Activated CD8-positive, alpha-beta memory T cell treated with anti-CD3 and anti-CD28 coated beads, Interleukin-2, amount 10 ng/mL, durations not matched to agents 7 days and 5 days (primary cell): ENCODE measurements around the gene ADISSP. TPM values are rescaled to one million over a fixed set of nuclear protein-coding genes. Genes with fewer than 3 reads are reported as not detected.
A peak's percentile ranks its signal among the peaks of the same experiment; 100 is the strongest.

ENCODE experiments used
- ATAC-seq: fragments of 150-1000 bp; cut with Tn5 transposase; one replicate; pipeline ENCODE4 v1.10.0; 2021; ENCODE audit warnings: moderate library complexity
- CTCF ChIA-PET: fragments of 350-600 bp; sonication (Branson Sonifier 250); formaldehyde crosslinking; loops from one replicate; lab custom pipeline; 2021; ENCODE audit warnings: antibody characterized with exemption; lab: Charles Lee
- DNase-seq: peaks from one replicate; pipeline ENCODE4 v3.0.0-alpha.2; 2020
- H3K27ac Mint-ChIP-seq: one replicate; pipeline ENCODE4 v1.8.0; 2021; ENCODE audit warnings: mild to moderate bottlenecking, mixed read lengths
- H3K27me3 Mint-ChIP-seq: one replicate; pipeline ENCODE4 v1.8.0; 2021; ENCODE audit warnings: mixed read lengths
- H3K36me3 Mint-ChIP-seq: one replicate; pipeline ENCODE4 v1.8.0; 2021; ENCODE audit warnings: mild to moderate bottlenecking, mixed read lengths
- H3K4me1 Mint-ChIP-seq: one replicate; pipeline ENCODE4 v1.8.0; 2021; ENCODE audit warnings: mixed read lengths
- H3K4me3 Mint-ChIP-seq: one replicate; pipeline ENCODE4 v1.8.0; 2021; ENCODE audit warnings: mild to moderate bottlenecking, moderate library complexity, mixed read lengths
- H3K9me3 Mint-ChIP-seq: one replicate; pipeline ENCODE4 v1.8.0; 2022; ENCODE audit warnings: low read depth, mixed read lengths
- total RNA-seq, 2 experiments: library from RNA; stranded (reverse); gene quantifications; one replicate each; pipeline ENCODE4 v1.2.3, GENCODE V29; 2021

ADISSP gene
- total RNA-seq, 2 experiments from 2014 or later: 32.5 to 37.0 TPM

- Mint-ChIP-seq H3K4me1 (peaks cover 7% of the 10 kb centered on the region), H3K27me3 (peaks cover 4% of the 10 kb centered on the region), H3K9me3 (no peaks in the 10 kb centered on the region), H3K4me3 (no peak overlapping the region), H3K36me3 (peaks cover 1% of the 10 kb centered on the region), H3K27ac (no peak overlapping the region)
- CTCF ChIA-PET: interaction anchor here (1.3 to 9.0 kb wide), 3 partner anchors 12 to 101 kb away, joined by 3 to 80 read pairs (median 38); partner anchors contain the start of gene ADISSP
- ATAC-seq: no peak
- DNase-seq: no peak
Measured at GRCh38 chr20:3755269-3755668, 12.3 kb downstream of the ADISSP start.

DNA sequence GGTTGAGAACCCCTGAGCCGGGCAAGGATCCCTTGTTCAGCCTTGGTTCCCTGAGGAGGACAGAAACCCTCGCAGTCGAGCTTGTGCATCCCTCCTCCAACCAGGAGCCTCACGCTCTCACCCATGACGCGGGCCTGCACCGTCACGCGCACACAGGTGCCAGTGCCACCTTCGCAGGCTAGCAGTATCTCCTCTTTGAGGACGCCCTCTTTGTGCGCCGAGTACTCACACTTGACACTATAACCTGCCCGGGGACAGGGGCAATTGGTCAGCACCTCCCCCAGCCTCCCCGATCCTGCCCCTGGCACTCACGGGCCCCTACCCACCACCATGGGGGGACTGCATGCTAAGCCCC lies 13.3 kb downstream of the ADISSP start:
- CTCF ChIA-PET: interaction anchor here (1.3 to 9.0 kb wide), 4 partner anchors 9 to 102 kb away, joined by 3 to 80 read pairs (median 22); partner anchors contain the start of gene ADISSP
- H3K36me3 Mint-ChIP-seq: peaks cover 1% of the 10 kb centered on the region
- ATAC-seq (no peak), DNase-seq (no peak)
- no peaks in the 10 kb centered on the region for H3K9me3 Mint-ChIP-seq
- no peak overlapping the region for H3K27ac Mint-ChIP-seq
- H3K4me1 Mint-ChIP-seq: peaks cover 7% of the 10 kb centered on the region
- no peak overlapping the region for H3K4me3 Mint-ChIP-seq
- peaks cover 4% of the 10 kb centered on the region for H3K27me3 Mint-ChIP-seq

DNA sequence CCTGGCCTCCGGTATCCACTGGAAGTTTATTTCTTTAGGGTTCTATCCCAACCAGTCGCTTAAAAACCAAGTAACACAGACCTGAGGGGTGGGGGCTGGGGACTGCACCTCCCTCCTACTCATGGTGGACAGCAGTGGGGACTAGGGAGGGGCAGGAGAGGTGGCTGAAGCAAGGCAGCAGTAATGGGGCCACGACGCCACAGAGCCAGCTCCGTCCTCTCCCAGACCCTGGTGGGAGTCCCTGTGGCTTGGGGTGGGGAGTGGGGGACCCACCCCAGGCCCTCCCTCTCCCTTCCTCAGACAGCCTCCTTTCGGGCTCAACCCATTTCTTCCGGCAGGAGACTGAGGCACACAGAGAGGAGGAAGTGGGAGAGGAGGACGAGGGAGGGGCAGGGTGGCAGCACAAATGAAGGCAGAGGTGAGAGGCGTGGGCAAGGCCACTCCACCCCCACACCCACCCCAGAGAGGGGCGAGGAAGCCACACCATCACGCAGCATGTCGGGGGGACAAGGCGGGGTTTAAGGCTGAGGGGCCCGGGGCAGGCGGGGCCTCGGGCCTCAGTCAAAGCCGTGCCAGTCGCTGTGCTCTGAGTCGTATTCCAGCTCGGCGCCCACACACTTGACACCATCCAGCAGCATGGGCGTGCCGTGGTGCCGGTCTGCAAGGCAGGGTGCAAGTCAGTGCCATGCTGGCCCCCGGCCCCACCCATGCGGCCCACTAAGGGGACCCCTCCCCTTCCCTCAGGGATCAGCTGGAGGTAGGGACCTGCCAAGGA lies 13.9 kb downstream of the ADISSP start:
- H3K27ac Mint-ChIP-seq: no peak overlapping the region
- no peak overlapping the region for H3K4me3 Mint-ChIP-seq
- ATAC-seq: no peak
- H3K27me3 Mint-ChIP-seq: peaks cover 4% of the 10 kb centered on the region
- no peaks in the 10 kb centered on the region for H3K9me3 Mint-ChIP-seq
- H3K36me3 Mint-ChIP-seq: peaks cover 1% of the 10 kb centered on the region
- DNase-seq: no peak
- peaks cover 7% of the 10 kb centered on the region for H3K4me1 Mint-ChIP-seq
- CTCF ChIA-PET: interaction anchor here (0.9 to 9.0 kb wide), 17 partner anchors 8 to 328 kb away, joined by 3 to 80 read pairs (median 4); partner anchors contain the start of genes ADISSP, AP5S1, CENPB and SPEF1

- no peaks in the 10 kb centered on the region for H3K9me3 Mint-ChIP-seq
- H3K27me3 Mint-ChIP-seq: peaks cover 4% of the 10 kb centered on the region
- peaks cover 1% of the 10 kb centered on the region for H3K36me3 Mint-ChIP-seq
- H3K27ac Mint-ChIP-seq: no peak overlapping the region
- no peak overlapping the region for H3K4me3 Mint-ChIP-seq
- peaks cover 7% of the 10 kb centered on the region for H3K4me1 Mint-ChIP-seq
- CTCF ChIA-PET: interaction anchor here (0.8 to 9.0 kb wide), 22 partner anchors 8 to 329 kb away, joined by 3 to 80 read pairs (median 4); partner anchors contain the start of genes ADISSP, AP5S1, CENPB and SPEF1
- DNase-seq: peak; percentile 75
- peak; percentile 72 for ATAC-seq
Measured at GRCh38 chr20:3753098-3753497, 14.5 kb downstream of the ADISSP start.

- Mint-ChIP-seq H3K27me3 (peaks cover 7% of the 10 kb centered on the region), H3K36me3 (peaks cover 1% of the 10 kb centered on the region), H3K9me3 (no peaks in the 10 kb centered on the region), H3K27ac (no peak overlapping the region), H3K4me3 (peak overlapping the region; percentile 51), H3K4me1 (peaks cover 7% of the 10 kb centered on the region)
- DNase-seq (no peak), ATAC-seq (no peak)
- CTCF ChIA-PET: interaction anchor here (0.8 to 9.0 kb wide), 20 partner anchors 8 to 330 kb away, joined by 3 to 80 read pairs (median 4); partner anchors contain the start of genes ADISSP, AP5S1 and CENPB
Measured at GRCh38 chr20:3752386-3752759, 15.2 kb downstream of the ADISSP start.

DNA sequence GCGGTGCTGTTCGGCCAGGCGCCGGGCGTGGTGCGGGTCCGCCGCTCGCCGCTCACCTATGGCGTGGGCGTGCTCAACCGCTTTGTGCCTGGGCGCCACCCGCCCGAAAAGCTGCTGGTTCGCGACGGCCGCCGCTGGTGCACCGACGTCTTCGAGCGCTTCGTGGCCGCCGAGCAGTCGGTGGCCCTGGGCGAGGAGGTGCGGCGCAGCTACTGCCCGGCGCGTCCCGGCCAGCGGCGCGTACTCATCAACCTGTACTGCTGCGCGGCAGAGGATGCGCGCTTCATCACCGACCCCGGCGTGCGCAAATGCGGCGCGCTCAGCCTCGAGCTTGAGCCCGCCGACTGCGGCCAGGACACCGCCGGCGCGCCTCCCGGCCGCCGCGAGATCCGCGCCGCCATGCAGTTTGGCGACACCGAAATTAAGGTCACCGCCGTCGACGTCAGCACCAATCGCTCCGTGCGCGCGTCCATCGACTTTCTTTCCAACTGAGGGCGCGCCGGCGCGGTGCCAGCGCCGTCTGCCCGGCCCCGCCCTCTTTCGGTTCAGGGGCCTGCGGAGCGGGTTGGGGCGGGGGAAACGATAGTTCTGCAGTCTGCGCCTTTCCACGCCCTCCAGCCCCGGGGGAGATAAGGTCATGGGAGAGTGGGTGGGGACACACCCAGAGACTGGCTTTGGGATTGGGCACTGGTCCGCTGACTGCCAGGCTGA lies 15.7 kb downstream of the ADISSP start:
- Mint-ChIP-seq H3K4me3 (peak overlapping the region; percentile 51), H3K36me3 (peaks cover 1% of the 10 kb centered on the region), H3K9me3 (no peaks in the 10 kb centered on the region), H3K4me1 (peaks cover 7% of the 10 kb centered on the region), H3K27me3 (peaks cover 7% of the 10 kb centered on the region), H3K27ac (no peak overlapping the region)
- CTCF ChIA-PET: interaction anchor here (0.9 to 9.0 kb wide), 11 partner anchors 10 to 104 kb away, joined by 3 to 80 read pairs (median 5); partner anchors contain the start of genes ADISSP and AP5S1
- DNase-seq (peak; percentile 66), ATAC-seq (peak; percentile 57)

DNA sequence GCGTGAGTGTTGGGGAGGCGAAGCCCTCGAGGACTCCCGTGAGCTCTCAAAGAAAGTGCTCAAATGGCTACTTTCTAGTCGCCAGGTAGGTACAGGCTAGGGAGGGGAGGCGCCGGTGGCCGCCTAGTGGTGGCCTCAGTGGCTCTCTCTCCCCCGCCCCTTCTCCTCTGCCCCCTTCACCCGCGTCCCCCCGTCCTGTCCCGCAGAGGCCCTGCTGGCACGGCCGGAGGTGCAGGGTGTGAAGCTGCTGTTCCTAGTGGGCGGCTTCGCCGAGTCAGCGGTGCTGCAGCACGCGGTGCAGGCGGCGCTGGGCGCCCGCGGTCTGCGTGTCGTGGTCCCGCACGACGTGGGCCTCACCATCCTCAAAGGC lies 16.3 kb downstream of the ADISSP start:
- no peak overlapping the region for H3K27ac Mint-ChIP-seq
- peaks cover 7% of the 10 kb centered on the region for H3K27me3 Mint-ChIP-seq
- ATAC-seq: no peak
- no peak for DNase-seq
- H3K4me1 Mint-ChIP-seq: peaks cover 7% of the 10 kb centered on the region
- H3K9me3 Mint-ChIP-seq: no peaks in the 10 kb centered on the region
- CTCF ChIA-PET: interaction anchor here (1.0 to 9.0 kb wide), 7 partner anchors 10 to 105 kb away, joined by 3 to 80 read pairs (median 6); partner anchors contain the start of genes ADISSP and AP5S1
- H3K4me3 Mint-ChIP-seq: no peak overlapping the region
- no peaks in the 10 kb centered on the region for H3K36me3 Mint-ChIP-seq

GRCh38 chr20:3749689-3750531 lies 17.6 kb downstream of the ADISSP start:
- peak; percentile 50 for ATAC-seq
- H3K4me1 Mint-ChIP-seq: peaks cover 14% of the 10 kb centered on the region

GRCh38 chr20:3749087-3749688 lies 18.4 kb downstream of the ADISSP start:
- Mint-ChIP-seq H3K27ac (no peak overlapping the region), H3K4me3 (no peak overlapping the region), H3K4me1 (peaks cover 17% of the 10 kb centered on the region), H3K9me3 (no peaks in the 10 kb centered on the region), H3K27me3 (peaks cover 14% of the 10 kb centered on the region), H3K36me3 (no peaks in the 10 kb centered on the region)
- no peak for DNase-seq
- no peak for ATAC-seq
- CTCF ChIA-PET: interaction anchor here (0.7 to 9.0 kb wide), 11 partner anchors 8 to 336 kb away, joined by 3 to 80 read pairs (median 3); partner anchors contain the start of gene ADISSP

More at GRCh38 chr20:3749689-3750531, 17.6 kb downstream of the ADISSP start:
- Mint-ChIP-seq H3K9me3 (no peaks in the 10 kb centered on the region), H3K27me3 (peaks cover 7% of the 10 kb centered on the region), H3K36me3 (no peaks in the 10 kb centered on the region), H3K4me3 (no peak overlapping the region), H3K27ac (no peak overlapping the region)
- DNase-seq: peak; percentile 54
- CTCF ChIA-PET: interaction anchor here (0.7 to 9.0 kb wide), 12 partner anchors 9 to 336 kb away, joined by 3 to 80 read pairs (median 4); partner anchors contain the start of gene ADISSP

GRCh38 chr20:3748073-3748472 lies 19.5 kb downstream of the ADISSP start:
- no peaks in the 10 kb centered on the region for H3K36me3 Mint-ChIP-seq
- CTCF ChIA-PET: interaction anchor here (1.2 to 9.0 kb wide), 5 partner anchors 11 to 82 kb away, joined by 3 to 80 read pairs (median 7); partner anchors contain the start of gene ADISSP
- DNase-seq (no peak), ATAC-seq (no peak)
- no peak overlapping the region for H3K27ac Mint-ChIP-seq
- no peaks in the 10 kb centered on the region for H3K9me3 Mint-ChIP-seq
- H3K4me3 Mint-ChIP-seq: no peak overlapping the region
- peaks cover 16% of the 10 kb centered on the region for H3K27me3 Mint-ChIP-seq
- H3K4me1 Mint-ChIP-seq: peaks cover 17% of the 10 kb centered on the region

DNA sequence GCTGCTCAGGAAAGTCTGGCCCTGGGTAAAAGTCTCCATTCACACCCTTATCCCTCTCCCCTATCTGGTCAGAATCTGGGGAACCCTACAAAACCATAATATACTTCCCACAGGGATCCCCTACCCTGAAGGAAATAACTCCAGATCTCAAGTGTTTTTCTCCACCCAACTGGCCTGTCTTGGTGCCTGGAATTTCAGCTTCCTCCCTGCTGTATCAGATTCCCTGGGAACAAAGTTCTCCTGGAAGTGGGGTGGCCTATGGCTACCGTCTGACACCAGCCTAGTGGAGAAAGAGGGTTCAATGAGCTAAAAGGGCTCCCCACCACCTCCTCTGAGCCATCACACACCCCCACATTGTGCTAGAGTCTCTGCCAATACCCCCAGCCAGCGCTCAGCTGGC lies 20.1 kb downstream of the ADISSP start:
- H3K36me3 Mint-ChIP-seq: no peaks in the 10 kb centered on the region
- H3K27ac Mint-ChIP-seq: no peak overlapping the region
- DNase-seq (no peak), ATAC-seq (no peak)
- peaks cover 16% of the 10 kb centered on the region for H3K27me3 Mint-ChIP-seq
- H3K4me1 Mint-ChIP-seq: peaks cover 17% of the 10 kb centered on the region
- no peaks in the 10 kb centered on the region for H3K9me3 Mint-ChIP-seq
- CTCF ChIA-PET: interaction anchor here (1.2 to 9.0 kb wide), 4 partner anchors 20 to 82 kb away, joined by 3 to 80 read pairs (median 10); partner anchors contain the start of gene ADISSP
- no peak overlapping the region for H3K4me3 Mint-ChIP-seq

GRCh38 chr20:3745686-3746173 lies 21.8 kb downstream of the ADISSP start:
- H3K4me3 Mint-ChIP-seq: no peak overlapping the region
- peaks cover 12% of the 10 kb centered on the region for H3K27me3 Mint-ChIP-seq
- DNase-seq (no peak), ATAC-seq (no peak)
- peaks cover 10% of the 10 kb centered on the region for H3K4me1 Mint-ChIP-seq
- H3K9me3 Mint-ChIP-seq: no peaks in the 10 kb centered on the region
- CTCF ChIA-PET: interaction anchor here (0.5 to 1.9 kb wide), 6 partner anchors 8 to 1342 kb away, joined by 3 to 6 read pairs (median 4); no protein-coding TSS in a partner anchor
- H3K27ac Mint-ChIP-seq: no peak overlapping the region
- H3K36me3 Mint-ChIP-seq: no peaks in the 10 kb centered on the region
